NCI-H1694 (cell line): ENCODE data around the gene MYOM1.
"Not testable (repeated sequence)": the region's sequence is repeated elsewhere in the genome, so short reads cannot be mapped to it uniquely, and the experiment has no call there.

ENCODE experiments used
- DNase-seq: peaks from one replicate; lab custom pipeline; 2025; lab: John Stamatoyannopoulos, UW

The MYOM1 gene

DNA sequence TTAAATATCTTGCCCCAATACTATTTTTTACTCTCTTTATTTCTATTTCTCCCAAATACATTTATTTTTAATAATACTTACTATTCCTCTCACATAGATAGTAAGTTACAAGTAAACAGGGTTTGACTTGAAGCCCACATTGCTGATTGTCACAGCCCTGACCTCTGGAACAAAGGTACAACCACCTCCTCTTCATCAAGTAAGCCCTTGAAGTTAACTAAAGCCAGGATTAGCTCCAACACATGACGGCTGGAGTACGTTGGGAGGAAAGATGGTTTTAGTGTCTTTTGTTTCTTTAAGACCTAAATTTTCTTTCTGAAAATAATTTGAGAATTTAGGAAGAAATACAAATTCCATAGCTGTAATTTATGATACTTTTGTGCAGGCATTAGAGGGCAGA lies 949 bp downstream of the MYOM1 start:
- DNase-seq: no peak

DNA sequence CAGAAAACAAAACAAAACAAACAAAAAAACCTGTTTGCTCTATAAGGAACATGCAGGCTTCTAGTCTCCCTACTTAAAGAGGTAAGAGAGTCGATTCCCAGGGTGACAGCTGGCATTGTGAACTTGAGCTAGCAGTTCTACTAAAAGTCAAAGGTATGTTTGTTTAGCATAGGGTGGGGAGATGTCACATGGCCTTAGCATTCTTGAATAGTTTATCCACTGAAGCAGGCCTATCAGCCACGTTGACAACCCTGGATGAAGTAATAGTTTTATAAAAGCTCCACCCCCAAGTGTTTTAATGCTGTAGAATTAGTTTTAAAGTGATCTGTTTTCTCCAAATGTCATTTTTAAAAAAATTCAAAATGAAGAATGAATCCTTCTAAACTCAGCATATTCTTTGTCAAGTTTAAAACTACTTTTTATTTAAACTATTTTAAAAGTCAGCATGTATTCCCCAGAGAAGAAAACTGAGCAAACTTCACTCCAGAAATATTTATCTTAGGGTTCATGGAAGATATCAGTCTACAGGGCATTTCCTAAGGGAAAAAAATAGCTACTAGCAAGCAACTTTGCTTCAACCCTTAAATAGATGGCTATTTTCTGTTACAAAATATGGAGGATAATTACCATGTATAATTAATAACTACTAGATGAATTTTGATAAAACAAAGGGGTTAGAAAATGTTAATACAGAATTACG lies 1.7 kb downstream of the MYOM1 start:
- no peak for DNase-seq

DNA sequence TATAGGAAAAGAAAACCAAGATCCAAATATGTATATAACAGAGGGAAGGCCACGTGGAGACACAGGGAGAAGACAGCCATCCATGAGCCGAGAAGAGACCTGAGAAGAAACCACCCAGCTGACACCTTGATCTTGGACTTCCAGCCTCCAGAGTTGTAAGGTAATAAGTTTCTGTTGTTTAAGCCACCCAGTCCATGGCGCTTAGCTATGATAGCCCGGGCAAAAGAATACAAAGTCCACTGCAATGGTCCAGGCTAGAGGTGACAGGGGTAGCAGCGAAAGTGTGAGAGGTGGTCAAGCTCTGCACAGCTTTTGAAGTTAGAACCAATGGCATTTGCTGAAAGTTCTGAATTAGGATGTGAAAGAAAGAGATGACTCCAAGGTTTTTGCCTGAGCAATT lies 2.8 kb downstream of the MYOM1 start:
- DNase-seq: no peak

DNA sequence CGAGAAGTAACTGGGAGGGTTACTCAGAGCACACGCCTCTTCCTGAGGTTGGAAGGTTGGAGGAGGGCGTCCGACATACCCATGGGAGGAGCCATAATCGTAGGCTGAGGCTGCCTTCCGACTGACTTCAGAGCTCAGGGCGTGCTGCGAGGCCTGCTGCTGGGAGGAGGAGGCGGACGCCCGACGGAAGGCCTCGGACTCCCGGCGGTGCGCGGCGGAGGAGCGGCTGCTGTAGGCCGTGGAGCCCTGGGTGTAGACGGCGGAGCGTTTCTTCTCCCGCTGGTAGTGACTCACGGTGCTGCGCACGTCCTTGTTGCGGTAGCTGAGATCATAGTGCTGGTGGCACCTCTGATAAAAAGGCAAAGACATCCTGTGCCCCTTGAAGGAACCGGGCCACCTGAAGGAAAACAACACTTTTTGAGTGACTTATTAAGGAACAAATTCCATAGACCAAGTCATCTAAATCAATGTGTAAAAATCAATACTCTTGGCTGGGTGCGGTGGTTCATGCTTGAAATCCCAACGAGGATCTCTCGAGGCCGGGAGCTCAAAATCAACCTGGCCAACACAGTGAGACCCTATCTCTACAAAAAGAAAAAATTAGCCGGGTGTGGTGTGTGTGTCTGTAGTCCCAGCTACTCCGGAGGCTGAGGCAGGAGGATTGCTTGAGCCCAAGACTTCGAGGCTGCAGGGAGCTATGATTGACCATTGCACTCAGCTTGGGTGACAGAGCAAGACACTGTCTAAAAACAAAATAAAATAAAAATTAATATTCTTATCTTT lies 4.7 kb downstream of the MYOM1 start:
- no peak for DNase-seq

DNA sequence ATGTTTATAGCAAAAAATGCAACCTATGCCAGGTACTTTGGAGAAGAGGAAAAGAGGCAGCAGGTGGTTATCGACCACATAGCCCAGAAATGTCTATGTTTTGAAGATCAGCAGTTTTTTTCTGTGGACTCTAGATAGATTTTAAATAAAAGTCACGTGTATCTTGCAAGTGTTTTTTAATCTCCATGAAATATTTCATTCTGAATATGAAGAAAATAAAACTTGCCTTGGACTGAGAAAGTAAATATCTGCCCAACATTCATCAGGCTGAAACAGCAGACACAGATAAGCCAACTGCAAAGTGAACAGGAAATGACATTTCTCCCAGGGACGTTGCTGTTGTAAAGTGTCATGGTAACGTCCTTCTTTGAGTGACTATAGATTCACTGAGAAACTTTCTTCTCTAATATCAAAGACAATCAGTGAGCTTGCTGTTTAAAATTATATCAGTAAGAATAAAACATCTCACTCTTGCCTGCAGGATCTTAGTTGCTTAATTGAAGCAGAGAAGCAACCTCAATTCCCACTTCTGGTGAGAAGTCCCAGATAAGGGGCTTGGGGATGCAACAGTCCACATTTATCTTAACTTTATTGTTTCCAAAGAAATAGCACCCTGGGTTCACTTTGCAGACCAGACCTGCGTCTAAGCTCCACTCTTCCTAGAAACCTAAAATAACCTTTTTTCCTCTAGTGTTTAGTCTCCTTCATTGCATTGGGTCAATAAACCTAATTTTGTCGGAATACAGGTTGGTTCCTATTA lies 6.3 kb downstream of the MYOM1 start:
- no peak for DNase-seq

DNA sequence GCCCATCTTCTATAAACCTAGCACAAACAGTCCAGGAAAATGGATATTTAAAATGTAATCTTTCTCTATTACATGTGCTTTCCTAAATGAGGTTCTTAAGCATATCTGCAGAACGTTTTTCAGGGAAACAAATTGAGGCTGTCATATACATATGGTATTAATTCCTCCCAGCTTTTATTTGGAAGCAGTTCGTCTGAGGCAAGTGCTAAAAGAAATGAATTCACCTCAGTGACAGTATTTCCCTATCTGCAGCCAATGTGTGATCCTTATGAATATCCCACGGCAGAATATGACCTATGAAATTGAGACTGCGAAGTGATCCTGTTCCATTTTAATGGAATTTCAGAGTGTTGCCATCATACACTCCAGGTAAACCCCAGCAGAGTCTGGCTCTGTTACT lies 7.1 kb downstream of the MYOM1 start:
- DNase-seq: no peak

DNA sequence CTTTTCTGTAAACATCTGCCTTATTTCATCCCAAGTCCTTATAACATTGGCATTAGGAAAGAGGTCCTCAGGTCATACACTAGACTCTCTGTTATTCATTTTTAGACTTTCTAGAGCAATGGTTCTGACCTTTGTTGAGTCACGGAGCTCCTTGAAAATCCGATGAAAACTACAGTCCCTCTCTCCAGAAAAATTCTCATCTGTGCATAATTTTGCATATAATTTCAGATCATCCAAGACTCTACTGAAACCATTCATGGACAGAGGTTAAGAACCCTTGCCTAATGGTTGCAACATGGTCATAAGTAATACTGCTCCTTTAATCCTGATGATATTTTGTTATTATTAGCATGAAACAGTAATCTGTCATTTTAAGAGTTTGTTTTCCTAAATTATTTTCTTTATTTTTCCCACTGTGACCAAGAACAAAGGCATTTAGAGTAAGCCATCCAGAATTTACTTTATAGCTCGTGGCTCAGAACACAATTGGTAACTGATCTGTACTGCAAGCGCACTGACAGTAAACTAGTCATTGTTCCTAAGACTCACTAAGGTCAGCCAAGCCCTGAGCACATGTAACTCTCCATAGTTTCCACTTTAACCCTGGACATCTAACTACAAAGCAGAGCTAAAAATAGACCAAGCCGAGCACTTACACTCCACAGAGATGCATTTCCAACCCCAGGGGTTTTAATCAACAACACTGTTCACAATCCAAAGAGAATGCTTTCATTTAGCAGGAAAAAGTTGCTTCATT lies 8.4 kb downstream of the MYOM1 start:
- DNase-seq: no peak

DNA sequence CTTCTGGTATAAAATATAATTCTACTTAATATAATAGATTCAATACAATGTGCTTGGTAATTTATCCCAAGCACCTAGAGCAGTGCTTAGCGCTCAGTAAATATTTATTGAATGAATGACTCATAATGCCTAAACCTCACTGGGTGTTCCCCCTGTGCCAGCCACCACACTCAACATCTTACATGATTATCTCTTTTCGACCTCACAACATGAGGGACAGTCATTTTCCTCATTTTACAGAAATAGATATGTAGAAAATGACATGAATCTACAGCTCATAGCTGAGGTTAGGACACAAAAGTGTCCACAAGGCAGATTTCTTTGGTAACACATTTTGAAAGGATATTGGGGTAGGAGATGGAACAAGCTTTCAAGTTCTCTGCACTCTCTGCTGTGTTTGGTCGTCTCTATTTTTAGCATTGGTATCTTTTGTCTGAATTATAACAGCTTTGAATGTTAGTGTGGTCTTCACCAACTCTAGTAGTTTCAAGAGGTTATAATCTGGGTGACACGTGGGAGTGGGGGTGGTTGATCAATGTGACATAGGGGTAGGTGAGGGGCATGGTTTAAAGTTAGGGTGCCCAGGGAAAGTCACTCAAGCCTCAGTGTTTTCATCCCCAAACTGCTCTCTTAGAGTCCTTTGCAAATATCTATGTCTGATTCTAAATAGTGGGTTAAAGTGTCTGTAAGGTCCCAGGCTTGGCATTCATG lies 9.8 kb downstream of the MYOM1 start:
- DNase-seq: no peak

DNA sequence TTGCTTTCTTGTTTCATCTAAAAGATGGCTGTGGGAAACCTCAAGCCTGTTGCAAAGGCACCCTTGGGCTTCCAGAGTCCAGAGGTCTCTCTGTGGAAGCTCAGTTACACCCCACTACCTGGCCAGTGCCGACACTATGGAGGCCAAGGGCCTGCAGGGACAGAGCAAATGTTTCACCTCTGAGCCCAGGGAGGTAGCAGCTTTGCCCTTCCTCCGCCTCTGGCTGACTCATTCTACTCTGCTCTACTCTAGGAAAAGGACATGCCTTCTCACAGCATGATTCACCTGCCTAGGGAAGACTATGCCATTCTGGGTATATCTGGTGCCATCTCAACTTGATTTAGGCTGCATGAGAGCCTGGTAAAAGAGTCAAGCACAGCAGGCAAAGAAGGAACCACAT lies 12.2 kb downstream of the MYOM1 start:
- DNase-seq: no peak

DNA sequence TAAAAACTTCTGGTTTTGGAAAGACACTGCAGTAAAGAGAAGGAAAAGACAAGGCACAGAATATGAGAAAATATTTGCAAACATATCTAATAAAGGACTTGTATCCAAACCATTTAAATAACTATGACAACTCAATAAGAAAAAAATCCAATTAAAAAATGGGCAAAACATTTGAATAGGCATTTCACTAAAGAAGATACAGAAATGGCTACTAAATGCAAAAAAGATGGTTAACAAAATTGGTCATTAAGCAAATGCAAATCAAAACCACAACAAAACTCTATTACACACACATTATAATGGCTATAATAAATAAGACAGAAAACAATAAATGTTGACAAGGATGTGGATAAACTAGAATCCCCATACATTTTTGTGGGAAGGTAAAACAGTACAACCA lies 14.5 kb downstream of the MYOM1 start:
- no peak for DNase-seq

DNA sequence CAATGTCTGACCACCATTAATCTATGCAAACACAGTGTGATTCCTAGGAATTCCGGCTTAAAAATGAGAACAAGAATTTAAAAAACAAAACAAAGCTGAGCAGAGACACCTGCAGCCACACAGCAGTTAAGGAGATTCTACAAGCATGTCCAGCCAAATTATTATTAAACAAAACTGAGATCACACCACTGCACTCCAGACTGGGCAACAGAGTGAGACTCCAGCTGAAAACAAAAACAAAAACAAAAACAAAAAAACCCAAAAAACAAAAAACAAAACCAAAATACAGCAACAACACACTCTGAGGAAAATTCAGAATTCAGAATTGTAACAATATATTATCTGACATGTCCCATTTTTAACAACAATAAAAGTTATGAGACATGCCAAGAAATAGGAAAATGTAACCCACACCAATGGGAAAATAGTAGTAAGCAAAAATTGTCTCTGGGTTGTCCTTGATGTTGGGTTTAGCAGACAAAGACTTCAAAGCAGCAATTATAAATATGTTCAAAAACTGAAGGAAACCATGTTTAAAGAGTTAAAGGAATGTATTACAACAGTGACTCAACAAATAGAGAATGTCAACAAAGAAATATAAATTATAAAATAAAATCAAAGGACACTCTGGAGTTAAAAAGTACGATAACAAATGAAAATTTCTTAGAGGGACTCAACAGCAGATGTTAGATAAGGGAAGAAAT lies 19.7 kb downstream of the MYOM1 start:
- DNase-seq: no peak

DNA sequence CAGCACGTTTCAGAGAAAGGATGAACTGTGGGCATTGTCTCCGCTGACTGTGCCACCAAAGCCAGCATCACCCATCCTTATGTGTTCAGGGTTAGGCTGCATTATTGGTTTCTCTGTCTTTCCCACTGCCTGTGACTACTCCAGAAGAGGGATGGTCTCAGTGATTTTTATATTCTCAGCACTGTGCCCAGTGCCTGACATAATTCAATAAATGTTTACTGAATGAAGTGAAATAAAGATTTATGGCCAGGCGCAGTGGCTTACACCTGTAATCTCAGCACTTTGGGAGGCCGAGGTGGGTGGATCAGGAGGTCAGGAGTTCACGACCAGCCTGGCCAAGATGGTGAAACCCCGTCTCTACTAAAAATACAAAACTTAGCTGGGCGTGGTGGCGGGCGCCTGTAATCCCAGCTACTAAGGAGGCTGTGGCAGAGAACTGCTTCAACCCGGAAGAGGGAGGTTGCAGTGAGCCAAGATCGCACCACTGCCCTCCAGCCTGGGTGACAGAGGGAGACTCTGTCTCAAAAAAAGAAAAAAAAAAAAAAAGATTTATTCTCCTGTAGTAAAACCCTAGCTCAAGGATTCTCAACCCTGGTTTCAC lies 21.4 kb downstream of the MYOM1 start:
- not testable (repeated sequence) for DNase-seq

DNA sequence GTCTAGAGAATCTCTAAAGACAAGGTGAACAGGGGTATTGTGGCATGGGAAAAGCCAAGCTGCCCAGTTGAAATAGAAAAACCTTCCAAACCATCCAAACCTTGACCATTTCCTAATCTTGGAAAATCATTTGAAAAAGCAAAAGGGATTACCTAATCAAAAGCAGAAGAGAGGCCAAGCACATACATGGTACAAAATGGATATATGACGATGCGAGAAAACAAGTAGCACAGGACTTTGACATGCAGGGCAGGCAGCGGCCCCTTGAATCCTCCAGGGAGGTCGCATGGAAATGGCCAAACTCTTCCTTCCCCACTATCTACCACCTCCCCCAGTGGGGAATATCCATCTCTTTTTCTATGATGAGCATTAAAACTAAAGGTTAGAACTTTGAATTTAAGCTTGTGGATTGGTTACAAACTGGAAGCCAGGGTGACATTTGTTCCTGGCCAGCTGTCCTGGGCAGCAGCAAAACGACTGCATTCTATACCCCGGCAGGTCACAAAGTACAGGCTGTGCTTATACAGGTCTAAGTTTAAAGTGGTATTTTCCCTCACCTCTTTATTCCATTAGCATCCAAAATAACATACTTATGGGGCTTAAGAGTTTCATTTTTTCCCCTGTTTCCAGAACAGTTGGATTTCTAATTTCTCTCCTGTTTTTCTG lies 24.7 kb downstream of the MYOM1 start:
- no peak for DNase-seq

DNA sequence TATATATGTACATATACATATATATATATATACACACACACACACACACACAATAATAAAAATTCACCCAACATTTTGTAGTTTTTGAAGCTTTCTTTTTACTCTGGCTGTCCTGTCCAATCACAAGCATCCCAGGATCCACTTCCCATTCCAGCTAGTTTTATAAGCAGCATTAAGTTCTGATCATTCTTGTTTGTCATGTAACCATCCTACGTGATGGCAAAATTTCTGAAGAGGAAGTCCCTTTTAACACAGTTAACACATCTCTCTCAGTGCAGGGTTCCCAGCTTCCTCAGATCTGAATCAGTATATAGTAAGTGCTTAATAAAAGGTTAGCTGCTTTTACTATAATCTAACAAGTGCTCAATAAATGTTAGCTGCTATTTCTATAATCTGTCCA lies 26.4 kb downstream of the MYOM1 start:
- DNase-seq: no peak

DNA sequence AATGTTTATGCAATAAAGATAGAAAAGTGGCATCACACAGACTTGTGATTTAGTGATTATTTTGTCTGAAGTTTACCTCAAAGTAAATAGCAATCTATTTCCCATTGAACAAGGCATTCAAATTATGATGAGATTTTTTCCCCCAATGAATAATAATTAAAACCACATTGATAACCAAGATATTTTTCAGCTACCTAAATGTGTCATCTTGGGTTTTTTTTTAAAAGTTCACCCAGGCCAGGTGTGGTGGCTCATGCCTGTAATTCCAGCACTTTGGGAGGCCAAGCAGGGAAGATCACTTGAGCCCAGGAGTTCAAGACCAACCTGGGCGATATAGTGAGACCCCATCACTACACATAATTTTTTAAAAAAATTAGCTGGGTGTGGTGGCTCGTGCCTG lies 27.0 kb downstream of the MYOM1 start:
- no peak for DNase-seq

DNA sequence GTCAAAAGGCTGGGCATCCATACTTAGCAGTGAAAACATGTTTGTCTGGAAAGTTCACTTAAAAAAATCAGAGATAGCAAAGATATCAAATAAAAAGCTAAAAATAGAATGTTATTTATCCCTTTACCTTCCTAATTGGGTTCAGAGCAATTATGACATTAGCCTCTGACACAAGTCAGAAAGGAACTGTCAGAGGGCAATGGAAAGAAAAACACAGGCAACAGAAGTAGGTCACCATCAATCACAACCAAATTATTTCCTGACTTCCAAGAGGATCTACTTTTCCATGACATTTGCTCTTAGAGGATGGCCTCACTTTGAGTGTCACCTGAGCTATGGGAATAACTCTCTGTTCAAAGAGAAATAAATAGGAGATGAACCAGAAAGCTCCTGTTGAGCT lies 27.5 kb downstream of the MYOM1 start:
- DNase-seq: no peak

DNA sequence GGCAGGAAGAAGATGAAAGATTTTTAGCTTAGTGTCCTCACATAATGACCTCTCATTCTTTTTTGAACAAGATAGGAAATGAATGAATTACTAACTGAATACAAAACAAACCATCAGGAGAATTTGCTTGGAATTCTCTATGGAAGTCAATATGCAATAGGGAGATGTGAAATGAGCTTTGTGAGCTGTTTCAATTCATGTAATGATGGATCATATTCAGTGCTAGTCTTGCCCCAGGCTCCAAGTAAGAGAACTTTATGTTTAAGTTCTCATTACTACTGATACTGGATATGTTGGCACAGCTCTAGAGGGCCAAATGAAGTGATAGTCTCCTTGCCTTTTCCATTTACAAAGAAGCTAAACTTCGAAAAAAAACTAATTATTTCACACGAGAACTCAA lies 29.2 kb downstream of the MYOM1 start:
- no peak for DNase-seq

DNA sequence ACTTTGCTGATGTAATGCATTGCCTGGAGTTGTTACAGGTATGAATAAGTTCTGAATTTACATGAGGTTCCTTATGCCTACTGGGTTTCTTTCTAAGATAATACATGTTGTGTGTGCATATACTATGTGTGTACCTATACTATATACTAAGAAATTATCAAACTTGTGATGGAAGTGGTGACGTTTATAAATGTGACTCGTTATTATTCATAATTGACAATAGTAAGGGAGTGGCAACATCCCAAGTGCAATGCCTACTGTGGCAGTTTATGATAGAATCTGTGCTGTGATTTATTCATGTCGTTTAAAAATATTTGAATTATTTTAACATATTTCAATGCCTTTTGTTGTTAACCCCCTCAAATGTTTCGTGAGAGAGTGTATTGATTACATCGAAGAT lies 29.9 kb downstream of the MYOM1 start:
- DNase-seq: no peak

DNA sequence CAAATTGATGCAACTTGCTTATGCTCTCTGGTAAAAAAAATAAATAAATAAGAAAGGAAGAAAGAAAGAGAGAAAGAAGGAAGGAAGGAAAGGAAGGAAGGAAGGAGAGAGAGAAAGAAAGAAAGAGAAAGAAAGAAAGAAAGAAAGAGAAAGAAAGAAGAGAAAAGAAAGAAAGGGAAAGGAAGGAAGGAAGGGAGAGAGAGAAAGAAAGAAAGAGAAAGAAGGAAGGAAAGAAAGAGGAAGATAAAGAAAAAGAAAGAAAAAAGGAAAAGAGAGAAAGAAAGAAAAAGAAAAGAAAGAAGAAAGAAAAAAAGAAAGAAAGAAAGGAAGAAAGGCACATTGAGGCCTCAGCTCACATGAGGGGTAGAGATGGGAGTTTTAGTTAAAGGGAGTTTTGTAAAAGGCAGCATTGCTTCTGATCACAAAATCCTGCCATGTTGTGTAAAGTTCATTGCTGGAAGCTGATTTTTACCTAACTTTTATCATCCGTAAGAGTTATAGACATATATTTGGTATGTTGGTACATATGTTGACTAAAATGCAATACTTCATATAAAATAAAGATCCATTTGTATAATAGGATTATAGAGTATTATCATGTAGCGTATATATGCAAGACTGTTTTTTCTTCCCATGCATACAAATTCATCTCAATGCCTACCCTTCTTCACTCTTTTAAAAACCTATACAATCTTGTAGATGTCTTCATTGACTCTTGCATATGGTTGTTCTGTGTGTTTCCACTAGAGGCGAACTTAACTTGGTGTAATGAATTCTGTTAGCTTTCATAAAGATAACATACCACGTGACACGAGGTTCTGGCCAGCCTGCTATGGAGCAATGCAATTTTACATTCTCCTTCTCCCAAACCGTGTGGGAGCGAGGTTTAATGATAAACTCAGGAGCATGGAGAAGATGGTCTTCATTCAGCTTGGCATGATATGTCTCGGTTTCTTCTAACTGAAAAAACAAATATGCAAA lies 32.8 kb downstream of the MYOM1 start:
- DNase-seq: no peak
